HCT116 (cell line): ENCODE results near the gene HPCAL1. TPM values are rescaled to one million over a fixed set of nuclear protein-coding genes. Genes with fewer than 3 reads are reported as not detected.

Source experiments
- ATAC-seq: fragments of 200-7000 bp; cut with Tn5 transposase; 2 replicates; pipeline ENCODE4 v1.9.1; 2020; ENCODE audit warnings: mild to moderate bottlenecking, moderate library complexity
- Bru-seq: library from RNA; stranded (reverse); fragments of 400-500 nt; gene quantifications from one replicate; lab custom pipeline; 2021; lab: Mats Ljungman, UMichigan
- BruChase-seq, 2 experiments: library from RNA; stranded (reverse); fragments of 400-500 nt; gene quantifications; one replicate each; lab custom pipeline; 2021; lab: Mats Ljungman, UMichigan
- BruUV-seq: library from RNA; stranded (reverse); fragments of 400-500 nt; replicated peaks from 2 replicates; lab custom pipeline; 2021; lab: Mats Ljungman, UMichigan
- CTCF ChIA-PET: fragments of 300-600 bp; sonication (Branson Sonifier 250); formaldehyde crosslinking; loops from one replicate; lab custom pipeline; 2021; ENCODE audit warnings: antibody characterized with exemption; lab: Charles Lee
- POLR2A ChIA-PET: fragments of 300-600, 350-600 bp; sonication (Branson Sonifier 250); formaldehyde crosslinking; loops from one replicate; lab custom pipeline; 2021; ENCODE audit warnings: antibody characterized with exemption; lab: Charles Lee
- RAD21 ChIA-PET, 2 experiments: fragments of 300-600 bp; sonication (Branson Sonifier 250); formaldehyde crosslinking; loops; one replicate each; lab custom pipeline; 2023; ENCODE audit warnings: low total read pairs in 2 of 2; ENCODE audit not compliant: uncharacterized antibody in 2 of 2, unreplicated experiment in 2 of 2, low non-redundant PET in 1 of 2; lab: Charles Lee
- DNase-seq: peaks from one replicate; pipeline ENCODE4 v3.0.0-alpha.2; 2010; ENCODE audit warnings: low read depth, low spot score
- H2AFZ ChIP-seq: fragments of 200-600 bp; shearing (Covaris generic), sonication (generic); 2 replicates; pipeline ENCODE4 v1.6.1; 2017; ENCODE audit warnings: low read depth, mixed run types, mixed read lengths, antibody characterized with exemption, low read length; ENCODE audit not compliant: poor library complexity, severe bottlenecking
- H3K27ac ChIP-seq: 2 replicates; pipeline ENCODE4 v1.5.1; 2012; ENCODE audit warnings: low read depth, low read length
- H3K27me3 ChIP-seq: fragments of 200-600 bp; sonication (generic); 2 replicates; pipeline ENCODE4 v1.6.1; 2016; ENCODE audit warnings: mixed run types, low read length, mixed read lengths; ENCODE audit not compliant: insufficient read depth
- H3K36me3 ChIP-seq, 2 experiments: fragments of 200-500 bp in 1 of 2; fragments of 200-600 bp in 1 of 2; sonication (Bioruptor generic) in 1 of 2; sonication (generic) in 1 of 2; 2 replicates each; pipeline versions ENCODE4 v1.5.1 to v1.6.1; 2014 to 2016; ENCODE audit warnings: low read length in 2 of 2, inconsistent platforms in 1 of 2, mixed read lengths in 1 of 2, mixed run types in 1 of 2; ENCODE audit not compliant: insufficient read depth in 2 of 2, control insufficient read depth in 1 of 2
- H3K4me1 ChIP-seq, 2 experiments: fragments of 200-600 bp in 1 of 2; sonication (generic) in 1 of 2; 2 replicates each; pipeline versions ENCODE4 v1.5.1 to v1.6.1; 2012 to 2017; ENCODE audit warnings: low read length in 2 of 2, inconsistent platforms in 1 of 2, mild to moderate bottlenecking in 1 of 2, mixed read lengths in 1 of 2, mixed run types in 1 of 2, moderate library complexity in 1 of 2; ENCODE audit not compliant: insufficient read depth in 2 of 2, control insufficient read depth in 1 of 2
- H3K4me2 ChIP-seq: fragments of 200-600 bp; sonication (generic); 2 replicates; pipeline ENCODE4 v1.6.1; 2017; ENCODE audit warnings: mixed run types, low read length, mixed read lengths
- H3K4me3 ChIP-seq, 2 experiments: fragments of 200-600 bp in 1 of 2; sonication (generic) in 1 of 2; replicated peaks in 1 of 2; 2 replicates each; pipeline ENCODE4 v1.5.1; 2011 to 2016; ENCODE audit warnings: low read length in 2 of 2, control low read depth in 1 of 2, low read depth in 1 of 2, mild to moderate bottlenecking in 1 of 2, mixed read lengths in 1 of 2, mixed run types in 1 of 2
- H3K79me2 ChIP-seq: fragments of 200-600 bp; sonication (generic); 2 replicates; pipeline ENCODE4 v1.6.1; 2017; ENCODE audit warnings: mild to moderate bottlenecking, mixed run types, low read length, moderate library complexity, mixed read lengths; ENCODE audit not compliant: insufficient read depth
- H3K9ac ChIP-seq: fragments of 200-600 bp; sonication (generic); 2 replicates; pipeline ENCODE4 v1.6.1; 2016; ENCODE audit warnings: low read length, mixed read lengths
- H3K9me2 ChIP-seq: fragments of 200-600 bp; sonication (generic), shearing (Covaris generic); 2 replicates; pipeline ENCODE4 v1.6.1; 2017; ENCODE audit warnings: mixed run types, mild to moderate bottlenecking, moderate library complexity; ENCODE audit not compliant: insufficient read depth
- H3K9me3 ChIP-seq, 2 experiments: fragments of 200-500 bp in 1 of 2; fragments of 200-600 bp in 1 of 2; sonication (Bioruptor generic) in 1 of 2; sonication (generic) in 1 of 2; 2 replicates each; pipeline ENCODE4 v1.6.1; 2014 to 2017; ENCODE audit warnings: low read length in 2 of 2, mixed read lengths in 2 of 2, inconsistent platforms in 1 of 2, low read depth in 1 of 2, mild to moderate bottlenecking in 1 of 2, mixed run types in 1 of 2, moderate library complexity in 1 of 2; ENCODE audit not compliant: control insufficient read depth in 1 of 2, insufficient read depth in 1 of 2
- H4K20me1 ChIP-seq: fragments of 200-600 bp; sonication (generic), shearing (Covaris generic); 2 replicates; pipeline ENCODE4 v1.6.1; 2017; ENCODE audit warnings: mixed run types, mild to moderate bottlenecking, moderate library complexity; ENCODE audit not compliant: insufficient read depth
- POLR2A ChIP-seq: IDR thresholded peaks from 2 replicates; pipeline ENCODE4 v1.7.0; 2011; ENCODE audit warnings: borderline replicate concordance; ENCODE audit not compliant: insufficient read depth, insufficient read length; ENCODE audit errors: extremely low read depth
- POLR2AphosphoS5 ChIP-seq: IDR thresholded peaks from 2 replicates; pipeline ENCODE4 v1.6.1; 2011; ENCODE audit warnings: mild to moderate bottlenecking, low read depth, low read length, moderate library complexity
- SP1 ChIP-seq: IDR thresholded peaks from 2 replicates; pipeline ENCODE4 v1.6.1; 2012; ENCODE audit warnings: low read depth
- ZFX ChIP-seq: fragments of 450-650 bp; IDR thresholded peaks from 2 replicates; pipeline ENCODE4 v1.6.1; 2017
- ZNF274 ChIP-seq: fragments of 200-500 bp; sonication (Bioruptor generic); IDR thresholded peaks from 2 replicates; pipeline ENCODE4 v1.6.1; 2014; ENCODE audit warnings: mild to moderate bottlenecking, low read depth, low read length, inconsistent platforms
- intact Hi-C: fragments of 100-400 bp; cut with micrococcal nuclease; formaldehyde crosslinking; loops from 2 replicates; pipeline ENCODE4 v1.10.0; 2022
- long read RNA-seq: library from polyadenylated mRNA; unstranded; transcript quantifications from one replicate; pipeline ENCODE4 v2.0.0, GENCODE V29; 2021; ENCODE audit not compliant: unreplicated experiment
- polyA plus RNA-seq: library from polyadenylated mRNA; unstranded; fragments of >200 nt; gene quantifications from 2 replicates; pipeline ENCODE4 v1.2.1, GENCODE V29; 2012; ENCODE audit warnings: missing spikeins
- total RNA-seq: library from RNA; stranded (reverse); gene quantifications from one replicate; pipeline ENCODE4 v1.2.1, GENCODE V29; 2021; ENCODE audit not compliant: unreplicated experiment
- TF ChIP-seq, protein P1 (sequence below), 3 experiments: fragments of 200-600 bp in 1 of 3; sonication (generic) in 1 of 3; IDR thresholded peaks in 2 of 3; conservative IDR thresholded peaks in 1 of 3; 2 replicates each; pipeline ENCODE4 v1.5.1; 2012 to 2017; ENCODE audit warnings: low read depth in 2 of 3, low read length in 2 of 3, antibody characterized with exemption in 1 of 3, borderline replicate concordance in 1 of 3, control low read depth in 1 of 3, mild to moderate bottlenecking in 1 of 3, mixed read lengths in 1 of 3, mixed run types in 1 of 3, moderate library complexity in 1 of 3; ENCODE audit not compliant: insufficient read depth in 1 of 3
- TF ChIP-seq, protein P2 (sequence below): IDR thresholded peaks from 2 replicates; pipeline ENCODE4 v1.6.1; 2012; ENCODE audit warnings: low read depth

The HPCAL1 gene
- 111 TPM for total RNA-seq
- polyA plus RNA-seq: 173 and 207 TPM in 2 replicates
- percentile 89 among the genes with signal in this experiment for Bru-seq, nascent RNA
- percentile 89 among the genes with signal in this experiment for BruChase-seq, experiment 1, labeled RNA remaining after a 6-hour chase
- percentile 76 among the genes with signal in this experiment for BruChase-seq, experiment 2, labeled RNA remaining after a 2-hour chase
- long read RNA-seq, transcript HPCAL1-201 (5 exons, 1,751 nt): major isoform, 334 of 437 reads
- long read RNA-seq, partial matches to known transcripts: 11 of 437 reads
- long read RNA-seq, other reads (novel, unspliced or antisense): 92 of 437 reads

GRCh38 chr2:10302479-10303180 is at the start of gene HPCAL1:
Gene HPCAL1, plus strand, starts transcription at chr2:10302904. Its CDS starts 116,854 bp downstream, at chr2:10419758.
- Histone ChIP-seq H3K9me3 (no peaks in the 10 kb centered on the region), H3K4me3 (peak within 1 kb of the TSS; percentile 72 to 96), H3K4me2 (peak within 1 kb of the TSS; percentile 91), H2AFZ (no peak within 1 kb of the TSS), H3K27me3 (no peaks in the 10 kb centered on the region), H3K79me2 (peaks cover 47% of the 10 kb centered on the region), H4K20me1 (no peaks in the 10 kb centered on the region; the same call in 1 of the 2 replicates), H3K9me2 (no peaks in the 10 kb centered on the region), H3K9ac (peak within 1 kb of the TSS; percentile 78), H3K4me1 (peaks cover 22 to 71% of the 10 kb centered on the region in 2 experiments), H3K27ac (peak within 1 kb of the TSS; percentile 68), H3K36me3 (no peaks in the 10 kb centered on the region)
- TF ChIP-seq ZFX (peak; percentile 74), ZNF274 (no peak), POLR2A (peak; percentile 59), SP1 (no peak), POLR2AphosphoS5 (peak; percentile 96)
- TF ChIP-seq, protein P1, sequence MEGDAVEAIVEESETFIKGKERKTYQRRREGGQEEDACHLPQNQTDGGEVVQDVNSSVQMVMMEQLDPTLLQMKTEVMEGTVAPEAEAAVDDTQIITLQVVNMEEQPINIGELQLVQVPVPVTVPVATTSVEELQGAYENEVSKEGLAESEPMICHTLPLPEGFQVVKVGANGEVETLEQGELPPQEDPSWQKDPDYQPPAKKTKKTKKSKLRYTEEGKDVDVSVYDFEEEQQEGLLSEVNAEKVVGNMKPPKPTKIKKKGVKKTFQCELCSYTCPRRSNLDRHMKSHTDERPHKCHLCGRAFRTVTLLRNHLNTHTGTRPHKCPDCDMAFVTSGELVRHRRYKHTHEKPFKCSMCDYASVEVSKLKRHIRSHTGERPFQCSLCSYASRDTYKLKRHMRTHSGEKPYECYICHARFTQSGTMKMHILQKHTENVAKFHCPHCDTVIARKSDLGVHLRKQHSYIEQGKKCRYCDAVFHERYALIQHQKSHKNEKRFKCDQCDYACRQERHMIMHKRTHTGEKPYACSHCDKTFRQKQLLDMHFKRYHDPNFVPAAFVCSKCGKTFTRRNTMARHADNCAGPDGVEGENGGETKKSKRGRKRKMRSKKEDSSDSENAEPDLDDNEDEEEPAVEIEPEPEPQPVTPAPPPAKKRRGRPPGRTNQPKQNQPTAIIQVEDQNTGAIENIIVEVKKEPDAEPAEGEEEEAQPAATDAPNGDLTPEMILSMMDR (IDR thresholded peaks at IDR 0.05 in 2 of 3, conservative IDR thresholded peaks at IDR 0.05 in 1 of 3; ENCODE audit: borderline replicate concordance in 1 of 3, insufficient read depth in 1 of 3, low read depth in 2 of 3, low read length in 2 of 3): peak in 2 of 3 experiments; percentile 47 to 58; a peak in 4 of 6 replicates
- TF ChIP-seq, protein P2, sequence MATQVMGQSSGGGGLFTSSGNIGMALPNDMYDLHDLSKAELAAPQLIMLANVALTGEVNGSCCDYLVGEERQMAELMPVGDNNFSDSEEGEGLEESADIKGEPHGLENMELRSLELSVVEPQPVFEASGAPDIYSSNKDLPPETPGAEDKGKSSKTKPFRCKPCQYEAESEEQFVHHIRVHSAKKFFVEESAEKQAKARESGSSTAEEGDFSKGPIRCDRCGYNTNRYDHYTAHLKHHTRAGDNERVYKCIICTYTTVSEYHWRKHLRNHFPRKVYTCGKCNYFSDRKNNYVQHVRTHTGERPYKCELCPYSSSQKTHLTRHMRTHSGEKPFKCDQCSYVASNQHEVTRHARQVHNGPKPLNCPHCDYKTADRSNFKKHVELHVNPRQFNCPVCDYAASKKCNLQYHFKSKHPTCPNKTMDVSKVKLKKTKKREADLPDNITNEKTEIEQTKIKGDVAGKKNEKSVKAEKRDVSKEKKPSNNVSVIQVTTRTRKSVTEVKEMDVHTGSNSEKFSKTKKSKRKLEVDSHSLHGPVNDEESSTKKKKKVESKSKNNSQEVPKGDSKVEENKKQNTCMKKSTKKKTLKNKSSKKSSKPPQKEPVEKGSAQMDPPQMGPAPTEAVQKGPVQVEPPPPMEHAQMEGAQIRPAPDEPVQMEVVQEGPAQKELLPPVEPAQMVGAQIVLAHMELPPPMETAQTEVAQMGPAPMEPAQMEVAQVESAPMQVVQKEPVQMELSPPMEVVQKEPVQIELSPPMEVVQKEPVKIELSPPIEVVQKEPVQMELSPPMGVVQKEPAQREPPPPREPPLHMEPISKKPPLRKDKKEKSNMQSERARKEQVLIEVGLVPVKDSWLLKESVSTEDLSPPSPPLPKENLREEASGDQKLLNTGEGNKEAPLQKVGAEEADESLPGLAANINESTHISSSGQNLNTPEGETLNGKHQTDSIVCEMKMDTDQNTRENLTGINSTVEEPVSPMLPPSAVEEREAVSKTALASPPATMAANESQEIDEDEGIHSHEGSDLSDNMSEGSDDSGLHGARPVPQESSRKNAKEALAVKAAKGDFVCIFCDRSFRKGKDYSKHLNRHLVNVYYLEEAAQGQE: no peak
- ChIA-PET POLR2A (interaction anchor here (1.0 to 2.3 kb wide), 4 partner anchors 10 to 132 kb away, joined by 3 to 8 read pairs (median 3); no protein-coding TSS in a partner anchor), CTCF (interaction anchor here (0.6 to 6.0 kb wide), 5 partner anchors 13 to 106 kb away, joined by 3 to 29 read pairs (median 3); no protein-coding TSS in a partner anchor), RAD21 (interaction anchor here in 1 of 2 experiments (1.8 kb wide), 1 partner anchor 106 kb away, joined by 4 read pairs; no protein-coding TSS in a partner anchor)
- intact Hi-C loops: loop anchor here (10.0 kb wide), 1 partner anchor 178 kb away; the partner anchor contains the start of gene RRM2
- DNase-seq: peak; percentile 36
- ATAC-seq: peak; percentile 78
- no TSS peak for BruUV-seq
